ENCODE measurements around the gene CALR.
A peak's percentile ranks its signal among the peaks of the same experiment; 100 is the strongest.
"Not testable (repeated sequence)": the region's sequence is repeated elsewhere in the genome, so short reads cannot be mapped to it uniquely, and the experiment has no call there.

CALR gene

GRCh38 chr19:12953799-12954611 lies 15.6 kb downstream of the CALR start:
- no peak for DNase-seq

GRCh38 chr19:12954612-12954962 lies 16.2 kb downstream of the CALR start:
- no peak for DNase-seq

GRCh38 chr19:12955575-12955974 lies 17.2 kb downstream of the CALR start:
- DNase-seq: not testable (repeated sequence)

GRCh38 chr19:12955996-12956395 lies 17.6 kb downstream of the CALR start:
- no peak for DNase-seq

- peak; percentile 61 to 79 for DNase-seq
These were observed 18.3 kb downstream of the CALR start, which contains the start of gene GADD45GIP1 for GRCh38 chr19:12956446-12957388. Gene GADD45GIP1 (minus strand): TSS chr19:12957223. CDS start chr19:12957212, 11 bp downstream.

GRCh38 chr19:12957389-12957952 lies 19.1 kb downstream of the CALR start:
- not testable (repeated sequence) for DNase-seq

- no peak for DNase-seq
These were observed 21.1 kb downstream of the CALR start for GRCh38 chr19:12959481-12959880.

GRCh38 chr19:12965017-12965811 lies 26.8 kb downstream of the CALR start:
- DNase-seq: peak; percentile 35 to 65

GRCh38 chr19:12965812-12966135 lies 27.4 kb downstream of the CALR start:
- DNase-seq: no peak

GRCh38 chr19:12967907-12968306 lies 29.5 kb downstream of the CALR start:
- DNase-seq: no peak

- no peak for DNase-seq
These were observed 31.0 kb downstream of the CALR start, which contains the start of gene DAND5 for GRCh38 chr19:12969292-12969988. Gene DAND5 (plus strand): TSS chr19:12969576. CDS start chr19:12969661, 85 bp downstream.

- DNase-seq: no peak
These were observed 31.8 kb downstream of the CALR start for GRCh38 chr19:12970070-12970820.

GRCh38 chr19:12973236-12973635 lies 34.8 kb downstream of the CALR start:
- DNase-seq: no peak

- no peak for DNase-seq
These were observed 36.2 kb downstream of the CALR start for GRCh38 chr19:12974301-12975220.

- DNase-seq: no peak
These were observed 36.9 kb downstream of the CALR start for GRCh38 chr19:12975221-12975741.

GRCh38 chr19:12976109-12976508 lies 37.7 kb downstream of the CALR start:
- not testable (repeated sequence) for DNase-seq

- no peak for DNase-seq
These were observed 41.6 kb downstream of the CALR start for GRCh38 chr19:12979974-12980373.

- DNase-seq: no peak
These were observed 44.2 kb downstream of the CALR start for GRCh38 chr19:12982648-12983047.

GRCh38 chr19:12983091-12983490 lies 44.7 kb downstream of the CALR start:
- DNase-seq: no peak

All from SW 1271 (cell line).